ENCODE data around the gene FFAR2.
"Not testable (repeated sequence)": the region's sequence is repeated elsewhere in the genome, so short reads cannot be mapped to it uniquely, and the experiment has no call there.

GRCh38 chr19:35461788-35462187, 13.7 kb downstream of the FFAR2 start:
- TF ChIP-seq CTCF (conservative IDR thresholded peaks at IDR 0.05 in 1 of 2, IDR thresholded peaks at IDR 0.05 in 1 of 2; ENCODE audit: low read depth in 1 of 2, low read length in 2 of 2); EZH2 (IDR thresholded peaks at IDR 0.05; ENCODE audit: low read length, missing control alignments): not testable (repeated sequence)
